GM18870 (cell line): ENCODE data around the gene TANC1.

Source experiments
- ATAC-seq: cut with Tn5 transposase; IDR thresholded peaks from one replicate; pipeline ENCODE4 v1.9.1; 2021; ENCODE audit warnings: moderate library complexity; ENCODE audit not compliant: unreplicated experiment

The TANC1 gene

GRCh38 chr2:158968396-158969161, at the start of gene TANC1:
TSS of gene TANC1 (plus strand) at chr2:158968640. CDS start at chr2:159065911, 97,271 bp downstream.
- no peak for ATAC-seq

GRCh38 chr2:158921599-158922408, 46.6 kb upstream of the TANC1 start:
- ATAC-seq, result no peak

GRCh38 chr2:158922601-158923000, 45.8 kb upstream of the TANC1 start:
- no peak for ATAC-seq

GRCh38 chr2:158923180-158923594, 45.3 kb upstream of the TANC1 start:
- ATAC-seq, result no peak

- ATAC-seq, result no peak
These were observed 44.8 kb upstream of the TANC1 start for GRCh38 chr2:158923641-158924040.

GRCh38 chr2:158926478-158926948, 41.9 kb upstream of the TANC1 start:
- no peak for ATAC-seq

- ATAC-seq, result no peak
These were observed 39.9 kb upstream of the TANC1 start for GRCh38 chr2:158928515-158928914.

- ATAC-seq, result no peak
These were observed 39.5 kb upstream of the TANC1 start for GRCh38 chr2:158928965-158929364.

- no peak for ATAC-seq
These were observed 36.9 kb upstream of the TANC1 start for GRCh38 chr2:158931572-158931971.

- ATAC-seq, result no peak
These were observed 36.3 kb upstream of the TANC1 start for GRCh38 chr2:158932131-158932645.

GRCh38 chr2:158934170-158934569, 34.3 kb upstream of the TANC1 start:
- ATAC-seq, result no peak

- ATAC-seq, result no peak
These were observed 32.8 kb upstream of the TANC1 start for GRCh38 chr2:158935617-158936016.

GRCh38 chr2:158936978-158937377, 31.5 kb upstream of the TANC1 start:
- ATAC-seq, result no peak

- no peak for ATAC-seq
These were observed 28.1 kb upstream of the TANC1 start for GRCh38 chr2:158940356-158940755.

- ATAC-seq, result no peak
These were observed 24.5 kb upstream of the TANC1 start for GRCh38 chr2:158943973-158944372.

- no peak for ATAC-seq
These were observed 19.3 kb upstream of the TANC1 start for GRCh38 chr2:158948964-158949699.

GRCh38 chr2:158953454-158953853, 15.0 kb upstream of the TANC1 start:
- no peak for ATAC-seq

GRCh38 chr2:158953926-158954763, 14.3 kb upstream of the TANC1 start:
- ATAC-seq, result peak; percentile 95

GRCh38 chr2:158955842-158956365, 12.5 kb upstream of the TANC1 start:
- ATAC-seq, result no peak

- no peak for ATAC-seq
These were observed 10.1 kb upstream of the TANC1 start for GRCh38 chr2:158958365-158958764.
